HepG2 (cell line): Measurements from ENCODE around the gene PRMT5. TPM values are rescaled to one million over a fixed set of nuclear protein-coding genes. Genes with fewer than 3 reads are reported as not detected.

Experiments
- ATAC-seq: fragments of 200-7000 bp; cut with Tn5 transposase; 3 replicates; pipeline ENCODE4 v1.9.1; 2020; ENCODE audit warnings: mild to moderate bottlenecking, moderate library complexity
- Bru-seq: library from RNA; stranded (reverse); fragments of 400-500 nt; gene quantifications from one replicate; lab custom pipeline; 2021; lab: Mats Ljungman, UMichigan
- BruChase-seq, 2 experiments: library from RNA; stranded (reverse); fragments of 400-500 nt; gene quantifications; one replicate each; lab custom pipeline; 2021; lab: Mats Ljungman, UMichigan
- BruUV-seq: library from RNA; stranded (reverse); fragments of 400-500 nt; replicated peaks from 2 replicates; lab custom pipeline; 2021; lab: Mats Ljungman, UMichigan
- CTCF ChIA-PET: fragments of 300-600 bp; formaldehyde crosslinking; extraction: SDS; loops from one replicate; lab custom pipeline; 2021; ENCODE audit warnings: low total read pairs, inconsistent platforms, low intra/inter-chr PET ratio; lab: Yijun Ruan, JAX
- POLR2A ChIA-PET: fragments of 350-600 bp; sonication (Branson Sonifier 250); formaldehyde crosslinking; loops from one replicate; lab custom pipeline; 2020; ENCODE audit warnings: antibody characterized with exemption, inconsistent platforms; lab: Yijun Ruan, JAX
- DNase-seq: peaks from one replicate; pipeline ENCODE4 v3.0.0-alpha.2; 2015; ENCODE audit warnings: low spot score
- FAIRE-seq: peaks from 3 replicates; lab custom pipeline; 2011; peaks lifted over from hg19 to GRCh38; lab: Jason Lieb, UNC
- H2AFZ ChIP-seq: one replicate; pipeline ENCODE4 v1.6.1; 2011; ENCODE audit warnings: low read length, inconsistent platforms
- H3K27ac ChIP-seq: fragments of 300-600 bp; 3 replicates; pipeline ENCODE4 v1.8.0; 2011; ENCODE audit warnings: mixed run types, mild to moderate bottlenecking, mixed read lengths, low read length, inconsistent platforms; ENCODE audit not compliant: insufficient read depth; ENCODE audit errors: extremely low read length
- H3K27me3 ChIP-seq, 2 experiments: fragments of 200-600 bp in 1 of 2; 2 replicates in 1 of 2; 3 replicates in 1 of 2; pipeline versions ENCODE4 v1.6.0 to v1.8.0; 2011; ENCODE audit warnings: low read length in 2 of 2, mild to moderate bottlenecking in 2 of 2, moderate library complexity in 2 of 2, inconsistent platforms in 1 of 2; ENCODE audit not compliant: insufficient read depth in 2 of 2, control insufficient read depth in 1 of 2
- H3K36me3 ChIP-seq, 2 experiments: fragments of 200-600 bp in 1 of 2; replicated peaks in 1 of 2; 2 replicates in 1 of 2; 3 replicates in 1 of 2; pipeline versions ENCODE4 v1.5.1 to v1.8.0; 2011; ENCODE audit warnings: low read length in 2 of 2, inconsistent platforms in 1 of 2; ENCODE audit not compliant: insufficient read depth in 2 of 2, control insufficient read depth in 1 of 2
- H3K4me1 ChIP-seq: 2 replicates; pipeline ENCODE4 v1.5.1; 2012; ENCODE audit warnings: low read length, inconsistent platforms; ENCODE audit not compliant: insufficient read depth
- H3K4me2 ChIP-seq: 2 replicates; pipeline ENCODE4 v1.6.0; 2011; ENCODE audit warnings: low read depth, low read length, inconsistent platforms
- H3K4me3 ChIP-seq, 3 experiments: fragments of 200-600 bp in 1 of 3; sonication (generic), shearing (Covaris generic) in 1 of 3; replicated peaks in 1 of 3; 2 replicates each; pipeline ENCODE4 v1.5.1; 2011 to 2016; ENCODE audit warnings: low read length in 3 of 3, inconsistent platforms in 2 of 3, low read depth in 2 of 3, mild to moderate bottlenecking in 2 of 3, control low read depth in 1 of 3, mixed read lengths in 1 of 3; ENCODE audit not compliant: insufficient read depth in 1 of 3
- H3K79me2 ChIP-seq: one replicate; pipeline ENCODE4 v1.6.1; 2011; ENCODE audit warnings: low read length, inconsistent platforms; ENCODE audit not compliant: insufficient read depth
- H3K9ac ChIP-seq: 2 replicates; pipeline ENCODE4 v1.6.0; 2011; ENCODE audit warnings: mild to moderate bottlenecking, low read depth, low read length, inconsistent platforms; ENCODE audit not compliant: insufficient read depth
- H3K9me3 ChIP-seq: 2 replicates; pipeline ENCODE4 v1.5.1; 2012; ENCODE audit warnings: mild to moderate bottlenecking, low read length
- H4K20me1 ChIP-seq: 2 replicates; pipeline ENCODE4 v1.6.0; 2011; ENCODE audit warnings: inconsistent platforms, mild to moderate bottlenecking, low read length, moderate library complexity; ENCODE audit not compliant: insufficient read depth
- DNMT1 ChIP-seq: sonication (generic); formaldehyde crosslinking; IDR thresholded peaks from 2 replicates; pipeline ENCODE4 v1.5.1; 2020; ENCODE audit warnings: mild to moderate bottlenecking, missing genetic modification reagents
- DNMT3B ChIP-seq: conservative IDR thresholded peaks from 2 replicates; pipeline ENCODE4 v1.6.1; 2016; ENCODE audit warnings: missing biosample characterization, control low read depth
- E2F2 ChIP-seq: sonication (generic); formaldehyde crosslinking; IDR thresholded peaks from 2 replicates; pipeline ENCODE4 v1.4.0; 2020; ENCODE audit warnings: missing genetic modification reagents, borderline replicate concordance
- GATAD2A ChIP-seq: IDR thresholded peaks from 2 replicates; pipeline ENCODE4 v1.6.1; 2016
- JDP2 ChIP-seq: sonication (generic); formaldehyde crosslinking; IDR thresholded peaks from 2 replicates; pipeline ENCODE4 v1.8.1; 2022; ENCODE audit warnings: missing genetic modification reagents, borderline replicate concordance
- REL ChIP-seq: sonication (generic); formaldehyde crosslinking; conservative IDR thresholded peaks from 2 replicates; pipeline ENCODE4 v1.8.0; 2022; ENCODE audit warnings: mild to moderate bottlenecking, missing genetic modification reagents, moderate library complexity
- TARDBP ChIP-seq: sonication (generic); formaldehyde crosslinking; IDR thresholded peaks from 2 replicates; pipeline ENCODE4 v1.8.0; 2022; ENCODE audit warnings: mild to moderate bottlenecking, missing genetic modification reagents
- XRCC5 ChIP-seq: fragments of 200-400 bp; formaldehyde crosslinking; optimal IDR thresholded peaks from 2 replicates; pipeline ENCODE3; 2017; ENCODE audit warnings: mild to moderate bottlenecking, low read length
- ZNF138 ChIP-seq: sonication (generic); formaldehyde crosslinking; IDR thresholded peaks from 2 replicates; pipeline ENCODE4 v1.5.0; 2020; ENCODE audit warnings: mild to moderate bottlenecking, low read depth, missing genetic modification reagents
- ZNF34 ChIP-seq: sonication (generic); formaldehyde crosslinking; IDR thresholded peaks from 2 replicates; pipeline ENCODE4 v1.4.0; 2020; ENCODE audit warnings: mild to moderate bottlenecking, missing genetic modification reagents, borderline replicate concordance
- ZNF589 ChIP-seq: sonication (generic); formaldehyde crosslinking; conservative IDR thresholded peaks from 2 replicates; pipeline ENCODE4 v1.8.0; 2022; ENCODE audit warnings: mild to moderate bottlenecking, moderate library complexity, missing genetic modification reagents
- ZNF761 ChIP-seq: sonication (generic); formaldehyde crosslinking; conservative IDR thresholded peaks from 2 replicates; pipeline ENCODE4 v1.4.0; 2020; ENCODE audit warnings: mild to moderate bottlenecking, missing genetic modification reagents
- ZNF784 ChIP-seq: sonication (generic); formaldehyde crosslinking; IDR thresholded peaks from 2 replicates; pipeline ENCODE4 v1.5.1; 2020; ENCODE audit warnings: missing genetic modification reagents, mild to moderate bottlenecking, borderline replicate concordance
- ZNF839 ChIP-seq: sonication (generic); formaldehyde crosslinking; IDR thresholded peaks from 2 replicates; pipeline ENCODE4 v1.4.0; 2020; ENCODE audit warnings: missing genetic modification reagents, mild to moderate bottlenecking, borderline replicate concordance
- WGBS: methylation state at CpG from one replicate; pipeline ENCODE4 v1.1.6; 2017; ENCODE audit warnings: low lambda C conversion rate; 5-methylcytosine and 5-hydroxymethylcytosine counted together
- in situ Hi-C: cut with HindIII; loops from 2 replicates; pipeline ENCODE4 v1.10.0; 2017; ENCODE audit warnings: low pct_unique_long_range_greater_than_20kb; ENCODE audit not compliant: extremely low pct_ligation_motif_present
- intact Hi-C: fragments of 100-400 bp; cut with micrococcal nuclease; formaldehyde crosslinking; loops from one replicate; pipeline ENCODE4 v1.10.0; 2022; ENCODE audit not compliant: unreplicated experiment
- long read RNA-seq, 2 experiments: library from RNA in 1 of 2; library from polyadenylated mRNA in 1 of 2; stranded (forward) in 1 of 2; unstranded in 1 of 2; transcript quantifications; one replicate each; pipeline ENCODE4 v2.0.0, GENCODE V29; 2019 to 2022
- polyA minus RNA-seq, 3 experiments: library from RNA; depleted of rRNA, polyadenylated mRNA; stranded (reverse); fragments of >200 nt; gene quantifications; 2 replicates each; pipeline ENCODE4 v1.2.3, GENCODE V29; 2011; ENCODE audit warnings: low replicate concordance in 1 of 3
- polyA plus RNA-seq, 8 experiments: library from polyadenylated mRNA; depleted of rRNA in 3 of 8; stranded (reverse) in 7 of 8; unstranded in 1 of 8; fragments of >200 nt; fragmentation: Illumina TruSeq in 4 of 8; extraction: Trizol in 4 of 8; gene quantifications; 2 replicates each; pipeline versions ENCODE4 v1.2.1 to v1.2.3, GENCODE V29; 2011 to 2016; ENCODE audit warnings: low read depth in 4 of 8, missing spikeins in 1 of 8, mixed read lengths in 1 of 8; ENCODE audit not compliant: insufficient read depth in 1 of 8
- total RNA-seq, 5 experiments: library from RNA; depleted of rRNA; stranded (reverse); fragments of >200 nt; fragmentation: Illumina TruSeq; extraction: Trizol; gene quantifications; 2 replicates each; pipeline ENCODE4 v1.2.3, GENCODE V29; 2016; ENCODE audit warnings: low read depth in 1 of 5

PRMT5 gene
- total RNA-seq (2016; rRNA removed; fragmentation: Illumina TruSeq; extraction: Trizol) (210 and 289 TPM in 2 replicates), polyA plus RNA-seq (2011; rRNA removed) (329 and 354 TPM in 2 replicates), polyA minus RNA-seq (2011; rRNA and poly(A)+ RNA removed; ENCODE audit: low replicate concordance) (563 and 739 TPM in 2 replicates), Bru-seq, nascent RNA (percentile 93 among the genes with signal in this experiment), BruChase-seq, experiment 1, labeled RNA remaining after a 6-hour chase (percentile 98 among the genes with signal in this experiment), BruChase-seq, experiment 2, labeled RNA remaining after a 2-hour chase (percentile 97 among the genes with signal in this experiment)
- total RNA-seq (2016; cell fraction: cytosol; rRNA removed; fragmentation: Illumina TruSeq; extraction: Trizol; ENCODE audit: low read depth), result 154 and 171 TPM in 2 replicates
- total RNA-seq (2016; cell fraction: insoluble cytoplasmic fraction; rRNA removed; fragmentation: Illumina TruSeq; extraction: Trizol), result 224 and 314 TPM in 2 replicates
- 131 and 139 TPM in 2 replicates for total RNA-seq (2016; cell fraction: membrane; rRNA removed; fragmentation: Illumina TruSeq; extraction: Trizol)
- 137 and 144 TPM in 2 replicates for total RNA-seq (2016; cell fraction: nucleus; rRNA removed; fragmentation: Illumina TruSeq; extraction: Trizol)
- 348 and 362 TPM in 2 replicates for polyA plus RNA-seq (2011; cell fraction: cytosol; rRNA removed)
- 327 and 362 TPM in 2 replicates for polyA plus RNA-seq (2011; cell fraction: nucleus; rRNA removed)
- polyA plus RNA-seq (2012), result 137 and 192 TPM in 2 replicates
- 39.5 and 40.9 TPM in 2 replicates for polyA plus RNA-seq (2016; cell fraction: cytosol; fragmentation: Illumina TruSeq; extraction: Trizol; ENCODE audit: low read depth)
- polyA plus RNA-seq (2016; cell fraction: insoluble cytoplasmic fraction; fragmentation: Illumina TruSeq; extraction: Trizol; ENCODE audit: low read depth), result 294 and 308 TPM in 2 replicates
- polyA plus RNA-seq (2016; cell fraction: membrane; fragmentation: Illumina TruSeq; extraction: Trizol; ENCODE audit: low read depth), result 72.5 and 74.3 TPM in 2 replicates
- polyA plus RNA-seq (2016; cell fraction: nucleus; fragmentation: Illumina TruSeq; extraction: Trizol; ENCODE audit: insufficient read depth, low read depth), result 212 and 229 TPM in 2 replicates
- 136 and 191 TPM in 2 replicates for polyA minus RNA-seq (2011; cell fraction: cytosol; rRNA and poly(A)+ RNA removed)
- 169 and 174 TPM in 2 replicates for polyA minus RNA-seq (2011; cell fraction: nucleus; rRNA and poly(A)+ RNA removed)
- long read RNA-seq, experiment 1, transcript PRMT5-202 (17 exons, 2,531 nt), result major isoform, 133 of 184 reads
- long read RNA-seq, experiment 1, transcript PRMT5-204 (17 exons, 2,418 nt), result minor isoform, 6 of 184 reads
- long read RNA-seq, experiment 1, partial matches to known transcripts, result 16 of 184 reads
- long read RNA-seq, experiment 1, other reads (novel, unspliced or antisense), result 25 of 184 reads
- long read RNA-seq, experiment 2, transcript PRMT5-202 (17 exons, 2,531 nt), result major isoform, 188 of 385 reads
- long read RNA-seq, experiment 2, transcript PRMT5-213 (16 exons, 1,857 nt), result minor isoform, 5 of 385 reads
- long read RNA-seq, experiment 2, transcript PRMT5-204 (17 exons, 2,418 nt), result minor isoform, 28 of 385 reads
- long read RNA-seq, experiment 2, partial matches to known transcripts, result 79 of 385 reads
- long read RNA-seq, experiment 2, other reads (novel, unspliced or antisense), result 84 of 385 reads

- peaks cover 27% of the 10 kb centered on the region for H3K4me1 ChIP-seq
- ATAC-seq, result peak; percentile 98
- H3K9ac ChIP-seq, result peak within 1 kb of the TSS; percentile 94
- H3K4me3 ChIP-seq, result peak within 1 kb of the TSS; percentile 77 to 98 (median 92)
- H3K27me3 ChIP-seq, result no peaks in the 10 kb centered on the region; a peak in 1 of 5 replicates
- H2AFZ ChIP-seq, result peak within 1 kb of the TSS; percentile 94
- peak within 1 kb of the TSS; percentile 78 for H3K27ac ChIP-seq
- in situ Hi-C loops, result no loop called here
- no TSS peak for BruUV-seq
- under 1% methylated on average over 51 of the region's 51 CpGs for WGBS
- FAIRE-seq, result peak; percentile 100
- intact Hi-C loops, result loop anchor here (1.0 to 2.0 kb wide), 5 partner anchors 26 to 78 kb away; partner anchors contain the start of gene LRP10
- H3K36me3 ChIP-seq, result peaks cover 25 to 30% of the 10 kb centered on the region in 2 experiments
- H4K20me1 ChIP-seq, result no peaks in the 10 kb centered on the region
- CTCF ChIA-PET, result interaction anchor here (0.7 to 2.5 kb wide), 9 partner anchors 9 to 372 kb away, joined by 3 to 17 read pairs (median 5); partner anchors contain the start of genes AJUBA and LRP10
- H3K4me2 ChIP-seq, result peak within 1 kb of the TSS; percentile 97
- POLR2A ChIA-PET, result interaction anchor here (0.5 to 6.1 kb wide), 61 partner anchors 9 to 1185 kb away, joined by 3 to 136 read pairs (median 5); partner anchors contain the start of genes ACIN1, AJUBA, BCL2L2 and C14orf119
- no peaks in the 10 kb centered on the region for H3K9me3 ChIP-seq
- peak; percentile 100 for DNase-seq
- H3K79me2 ChIP-seq, result peaks cover 21% of the 10 kb centered on the region
- TF ChIP-seq ZNF839 (CRISPR knock-in tag) (no peak; the same call in 1 of the 2 replicates), XRCC5 (peak; percentile 97), REL (CRISPR knock-in tag) (peak; percentile 87; the same call in 1 of the 2 replicates), ZNF761 (CRISPR knock-in tag) (peak; percentile 98), DNMT1 (CRISPR knock-in tag) (peak; percentile 97), JDP2 (CRISPR knock-in tag) (peak; percentile 58; the same call in 1 of the 2 replicates), ZNF138 (CRISPR knock-in tag) (peak; percentile 58; the same call in 1 of the 2 replicates), ZNF34 (peak; percentile 99), ZNF784 (peak; percentile 99), ZNF589 (CRISPR knock-in tag) (peak; percentile 95), GATAD2A (CRISPR knock-in tag) (peak; percentile 96), DNMT3B (CRISPR knock-in tag) (peak; percentile 85), TARDBP (peak; percentile 100), E2F2 (CRISPR knock-in tag) (peak; percentile 96)
Observed at GRCh38 chr14:22929104-22929960, at the start of gene PRMT5. Gene PRMT5 (minus strand): TSS chr14:22929376. CDS start chr14:22929361, 15 bp downstream.
